Nephron progenitor cell (in vitro differentiated cells): ENCODE results near the gene RNASEH2A.

Experiments used
- DNase-seq: peaks from one replicate; pipeline ENCODE4 v3.0.0; 2021
- H3K27ac Mint-ChIP-seq: 2 replicates; pipeline ENCODE4 v1.8.0; 2021; ENCODE audit warnings: mild to moderate bottlenecking, moderate library complexity, mixed read lengths
- H3K27me3 Mint-ChIP-seq: 2 replicates; pipeline ENCODE4 v1.8.0; 2021; ENCODE audit warnings: mild to moderate bottlenecking, low read depth, mixed read lengths; ENCODE audit not compliant: poor library complexity
- H3K36me3 Mint-ChIP-seq: 2 replicates; pipeline ENCODE4 v1.8.0; 2021; ENCODE audit warnings: low read depth, mixed read lengths
- H3K4me1 Mint-ChIP-seq: 2 replicates; pipeline ENCODE4 v1.8.0; 2021; ENCODE audit warnings: mixed read lengths
- H3K4me3 Mint-ChIP-seq: 2 replicates; pipeline ENCODE4 v1.8.0; 2021; ENCODE audit warnings: mild to moderate bottlenecking, moderate library complexity, mixed read lengths
- H3K9me3 Mint-ChIP-seq: 2 replicates; pipeline ENCODE4 v1.8.0; 2021; ENCODE audit warnings: mild to moderate bottlenecking, moderate library complexity, mixed read lengths
- TF ChIP-seq, protein P1 (sequence below): fragments of 200-600 bp; sonication (generic); IDR thresholded peaks from 2 replicates; pipeline ENCODE4 v1.5.0; 2021; ENCODE audit warnings: antibody characterized with exemption

Gene RNASEH2A

DNA sequence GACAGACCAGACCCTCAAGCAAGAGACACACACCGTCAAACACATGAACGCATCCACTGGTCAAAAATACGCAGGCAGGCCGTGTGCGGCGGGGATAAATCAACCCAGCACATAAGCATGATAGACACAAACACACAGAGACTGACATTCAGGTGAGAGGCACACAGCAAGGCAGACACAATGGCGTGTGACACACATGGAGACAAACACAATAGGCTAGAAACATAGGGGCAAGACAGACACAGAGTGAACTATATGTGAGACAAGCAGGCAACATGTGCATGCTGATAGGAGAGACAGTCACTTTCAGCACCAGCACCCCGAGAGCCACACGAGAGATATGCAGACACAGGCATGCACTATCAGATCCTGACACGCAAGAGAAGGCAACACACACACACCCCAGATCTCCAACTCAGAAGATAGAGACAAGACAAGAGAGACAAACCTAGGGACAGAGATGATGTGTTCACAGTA is 22.0 kb upstream of the RNASEH2A start:
- DNase-seq: no peak
- Mint-ChIP-seq H3K4me1 (peaks cover 34% of the 10 kb centered on the region), H3K36me3 (no peaks in the 10 kb centered on the region), H3K27me3 (no peaks in the 10 kb centered on the region), H3K27ac (no peak overlapping the region), H3K4me3 (no peak overlapping the region), H3K9me3 (no peaks in the 10 kb centered on the region)
- TF ChIP-seq, protein P1, sequence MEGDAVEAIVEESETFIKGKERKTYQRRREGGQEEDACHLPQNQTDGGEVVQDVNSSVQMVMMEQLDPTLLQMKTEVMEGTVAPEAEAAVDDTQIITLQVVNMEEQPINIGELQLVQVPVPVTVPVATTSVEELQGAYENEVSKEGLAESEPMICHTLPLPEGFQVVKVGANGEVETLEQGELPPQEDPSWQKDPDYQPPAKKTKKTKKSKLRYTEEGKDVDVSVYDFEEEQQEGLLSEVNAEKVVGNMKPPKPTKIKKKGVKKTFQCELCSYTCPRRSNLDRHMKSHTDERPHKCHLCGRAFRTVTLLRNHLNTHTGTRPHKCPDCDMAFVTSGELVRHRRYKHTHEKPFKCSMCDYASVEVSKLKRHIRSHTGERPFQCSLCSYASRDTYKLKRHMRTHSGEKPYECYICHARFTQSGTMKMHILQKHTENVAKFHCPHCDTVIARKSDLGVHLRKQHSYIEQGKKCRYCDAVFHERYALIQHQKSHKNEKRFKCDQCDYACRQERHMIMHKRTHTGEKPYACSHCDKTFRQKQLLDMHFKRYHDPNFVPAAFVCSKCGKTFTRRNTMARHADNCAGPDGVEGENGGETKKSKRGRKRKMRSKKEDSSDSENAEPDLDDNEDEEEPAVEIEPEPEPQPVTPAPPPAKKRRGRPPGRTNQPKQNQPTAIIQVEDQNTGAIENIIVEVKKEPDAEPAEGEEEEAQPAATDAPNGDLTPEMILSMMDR: no peak

DNA sequence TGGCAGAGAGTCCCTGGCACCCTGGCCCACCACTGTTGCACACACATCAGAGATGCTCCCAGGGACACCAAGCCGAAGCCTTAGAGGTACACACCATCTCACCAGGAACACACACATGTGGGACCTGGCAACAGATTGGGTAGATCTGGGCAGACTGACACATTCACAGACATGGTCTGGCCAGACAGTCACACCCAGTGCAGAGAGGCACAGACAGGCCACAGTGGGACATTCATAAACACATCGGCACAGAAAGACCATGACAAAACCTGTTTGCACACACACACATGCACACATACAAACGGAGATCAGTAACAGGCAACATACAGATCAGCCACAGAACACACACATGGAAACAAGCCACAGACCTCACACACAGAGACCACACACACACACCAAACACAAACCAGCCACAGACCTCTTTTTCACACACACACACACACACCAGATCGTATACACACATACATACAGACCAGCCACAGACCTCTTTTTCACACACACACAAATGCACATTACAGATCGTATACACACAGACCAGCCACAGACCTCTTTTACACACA is 21.4 kb upstream of the RNASEH2A start:
- no peaks in the 10 kb centered on the region for H3K36me3 Mint-ChIP-seq
- TF ChIP-seq, protein P1: no peak
- H3K4me1 Mint-ChIP-seq: peaks cover 28% of the 10 kb centered on the region
- H3K27me3 Mint-ChIP-seq: no peaks in the 10 kb centered on the region
- DNase-seq: no peak
- H3K9me3 Mint-ChIP-seq: no peaks in the 10 kb centered on the region
- no peak overlapping the region for H3K4me3 Mint-ChIP-seq
- H3K27ac Mint-ChIP-seq: no peak overlapping the region

DNA sequence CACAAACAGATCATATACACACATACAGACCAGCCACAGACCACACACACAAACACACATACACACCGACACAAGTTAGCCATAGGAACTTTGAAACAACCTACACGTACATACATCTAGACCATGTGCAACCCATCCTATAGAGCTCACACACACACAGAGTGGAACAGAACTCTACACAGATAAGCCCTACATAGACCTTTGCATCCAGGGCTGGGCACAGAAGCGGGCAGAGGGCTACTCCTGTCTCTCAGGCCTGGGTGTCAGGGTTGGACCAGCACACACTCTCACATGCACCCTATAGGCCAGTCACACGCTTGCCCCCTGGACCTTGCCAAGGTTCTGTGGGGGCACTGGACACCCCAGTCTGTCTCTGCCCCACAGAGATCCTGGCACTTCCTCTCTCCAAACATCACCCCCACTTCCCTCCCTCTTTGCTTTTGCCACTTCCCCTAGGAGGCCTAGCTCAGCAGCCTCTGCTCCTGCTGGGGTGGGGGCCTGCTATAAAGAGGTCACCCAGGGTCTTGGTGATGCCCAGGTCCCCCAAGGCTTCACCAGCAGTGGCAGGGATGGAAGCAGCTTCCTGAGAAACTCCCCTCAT is 20.9 kb upstream of the RNASEH2A start:
- no peaks in the 10 kb centered on the region for H3K27me3 Mint-ChIP-seq
- DNase-seq: no peak
- TF ChIP-seq, protein P1: no peak
- H3K36me3 Mint-ChIP-seq: no peaks in the 10 kb centered on the region
- H3K27ac Mint-ChIP-seq: no peak overlapping the region
- H3K4me3 Mint-ChIP-seq: no peak overlapping the region
- H3K4me1 Mint-ChIP-seq: peaks cover 30% of the 10 kb centered on the region
- no peaks in the 10 kb centered on the region for H3K9me3 Mint-ChIP-seq

DNA sequence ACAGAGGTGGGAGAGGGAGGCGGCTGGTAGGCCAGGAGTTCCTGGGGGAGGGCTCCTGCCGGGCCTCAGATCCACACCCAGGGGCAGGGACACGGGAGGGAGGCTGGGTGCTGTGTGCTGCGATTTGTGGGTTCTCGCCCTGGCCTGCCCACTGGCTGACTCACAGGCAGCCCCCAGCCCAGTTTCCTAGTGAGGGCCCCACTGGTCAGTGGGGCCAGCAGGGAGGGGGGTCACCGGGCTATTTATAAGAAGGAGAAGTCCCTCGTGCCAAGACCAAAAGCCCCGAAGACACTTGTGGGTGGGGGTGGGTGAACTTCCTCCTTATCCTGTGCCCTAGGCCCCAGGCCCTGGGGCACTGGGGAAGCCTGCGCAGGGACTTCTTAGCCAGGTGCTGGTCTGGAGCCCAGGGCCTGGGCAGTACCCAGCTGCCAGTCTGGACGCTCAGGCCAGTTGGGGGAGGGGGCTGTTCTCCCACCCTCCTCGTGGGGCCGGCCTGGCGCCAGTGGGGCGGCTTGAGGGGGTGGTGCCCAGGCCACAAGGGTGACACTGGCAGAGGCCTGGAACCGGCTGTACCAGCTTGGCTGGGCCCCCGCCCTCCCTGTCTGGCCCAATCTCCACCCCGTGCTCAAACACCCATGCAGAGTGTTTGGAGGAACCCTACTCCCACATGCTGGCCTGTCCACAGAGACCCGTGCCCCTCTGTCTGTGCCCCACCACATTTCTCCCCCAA is 20.1 kb upstream of the RNASEH2A start:
- peaks cover 36% of the 10 kb centered on the region for H3K4me1 Mint-ChIP-seq
- H3K4me3 Mint-ChIP-seq: no peak overlapping the region
- H3K27me3 Mint-ChIP-seq: peaks cover 4% of the 10 kb centered on the region
- TF ChIP-seq, protein P1: no peak
- H3K27ac Mint-ChIP-seq: no peak overlapping the region
- DNase-seq: no peak
- H3K9me3 Mint-ChIP-seq: no peaks in the 10 kb centered on the region
- H3K36me3 Mint-ChIP-seq: no peaks in the 10 kb centered on the region

DNA sequence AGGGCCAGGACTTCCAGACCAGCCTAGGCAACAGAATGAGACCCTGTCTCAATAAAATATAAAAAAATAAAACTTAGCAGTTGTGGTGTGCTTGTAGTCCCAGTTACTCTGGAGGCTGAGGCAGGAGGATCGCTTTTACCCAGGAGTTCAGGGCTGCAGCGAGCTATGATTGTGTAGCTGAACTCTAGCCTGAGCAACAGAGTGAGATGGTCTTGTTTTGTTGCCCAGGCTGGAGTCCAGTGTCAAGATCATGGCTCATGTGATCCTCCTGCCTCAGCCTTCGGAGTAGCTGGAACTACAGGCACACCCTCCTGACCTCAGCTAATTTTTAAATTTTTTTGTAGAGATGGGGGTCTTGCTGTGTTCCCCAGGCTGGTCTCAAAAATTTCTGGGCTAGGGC is 19.4 kb upstream of the RNASEH2A start:
- peaks cover 36% of the 10 kb centered on the region for H3K4me1 Mint-ChIP-seq
- TF ChIP-seq, protein P1: no peak
- H3K27me3 Mint-ChIP-seq: peaks cover 4% of the 10 kb centered on the region
- H3K36me3 Mint-ChIP-seq: no peaks in the 10 kb centered on the region
- no peaks in the 10 kb centered on the region for H3K9me3 Mint-ChIP-seq
- H3K4me3 Mint-ChIP-seq: no peak overlapping the region
- no peak for DNase-seq
- H3K27ac Mint-ChIP-seq: no peak overlapping the region
